Stomach (tissue), 4 donors: ENCODE data around the gene SH2D3A.

Source experiments
- CTCF ChIP-seq, 7 experiments: fragments of 450-650 bp in 4 of 7; fragments of 200-600 bp in 3 of 7; sonication (generic) in 3 of 7; IDR thresholded peaks; one replicate each; pipeline ENCODE4 v1.5.1; 2016 to 2019; ENCODE audit warnings: antibody characterized with exemption in 7 of 7, control low read depth in 2 of 7, mild to moderate bottlenecking in 1 of 7
- EP300 ChIP-seq: sonication (generic); formaldehyde crosslinking; IDR thresholded peaks from one replicate; pipeline ENCODE4 v1.6.1; 2017; ENCODE audit warnings: antibody characterized with exemption
- POLR2A ChIP-seq, 4 donors: fragments of 450-650 bp; IDR thresholded peaks; one replicate each; pipeline ENCODE4 v1.6.1; 2016; ENCODE audit warnings: antibody characterized with exemption in 4 of 4, control low read depth in 2 of 4, mild to moderate bottlenecking in 1 of 4, moderate library complexity in 1 of 4
- POLR2AphosphoS5 ChIP-seq, 3 donors: sonication (generic); formaldehyde crosslinking; IDR thresholded peaks; one replicate each; pipeline ENCODE4 v1.6.1; 2016; ENCODE audit warnings: antibody characterized with exemption in 3 of 3

GRCh38 chr19:6730153-6730804 lies 37.0 kb downstream of the SH2D3A start:
- TF ChIP-seq POLR2A (IDR thresholded peaks at IDR 0.05), result no peak
- no peak for TF ChIP-seq CTCF (IDR thresholded peaks at IDR 0.05)
- no peak for TF ChIP-seq POLR2AphosphoS5 (IDR thresholded peaks at IDR 0.05)
- TF ChIP-seq EP300, result no peak
